MCF 10A (cell line): Measurements from ENCODE around the gene GTPBP3. TPM values are rescaled to one million over a fixed set of nuclear protein-coding genes. Genes with fewer than 3 reads are reported as not detected.

Experiments used
- BruUV-seq: library from RNA; stranded (reverse); fragments of 400-500 nt; replicated peaks from 2 replicates; lab custom pipeline; 2021; lab: Mats Ljungman, UMichigan
- CTCF ChIA-PET: fragments of 300-600 bp; sonication (Branson Sonifier 250); formaldehyde crosslinking; extraction: SDS; loops from one replicate; lab custom pipeline; 2021; ENCODE audit warnings: antibody characterized with exemption, inconsistent platforms; lab: Yijun Ruan, JAX
- POLR2A ChIA-PET: fragments of 300-600, 350-650 bp; sonication (Branson Sonifier 250); formaldehyde crosslinking; extraction: SDS; loops from one replicate; lab custom pipeline; 2020; ENCODE audit warnings: antibody characterized with exemption, inconsistent platforms; lab: Yijun Ruan, JAX
- DNase-seq: peaks from one replicate; pipeline ENCODE4 v3.0.0-alpha.2; 2018; ENCODE audit not compliant: unreplicated experiment
- H3K27ac Mint-ChIP-seq: one replicate; pipeline ENCODE4 v1.8.0; 2022; ENCODE audit warnings: mild to moderate bottlenecking, low read depth, mixed read lengths; ENCODE audit not compliant: unreplicated experiment
- H3K27me3 Mint-ChIP-seq: one replicate; pipeline ENCODE4 v1.8.0; 2022; ENCODE audit warnings: mixed read lengths; ENCODE audit not compliant: insufficient read depth, unreplicated experiment
- H3K36me3 Mint-ChIP-seq: one replicate; pipeline ENCODE4 v1.8.0; 2022; ENCODE audit warnings: mild to moderate bottlenecking, moderate library complexity, mixed read lengths; ENCODE audit not compliant: insufficient read depth, unreplicated experiment
- H3K4me1 Mint-ChIP-seq: one replicate; pipeline ENCODE4 v1.8.0; 2022; ENCODE audit warnings: mixed read lengths; ENCODE audit not compliant: insufficient read depth, unreplicated experiment
- H3K4me3 Mint-ChIP-seq: one replicate; pipeline ENCODE4 v1.8.0; 2022; ENCODE audit warnings: mild to moderate bottlenecking, moderate library complexity, mixed read lengths; ENCODE audit not compliant: unreplicated experiment
- H3K9me3 Mint-ChIP-seq: one replicate; pipeline ENCODE4 v1.8.0; 2022; ENCODE audit warnings: mixed read lengths; ENCODE audit not compliant: unreplicated experiment
- intact Hi-C: fragments of 100-400 bp; cut with micrococcal nuclease; formaldehyde crosslinking; loops from 2 replicates; pipeline ENCODE4 v1.14.1; 2022
- total RNA-seq: library from RNA; stranded (reverse); gene quantifications from 2 replicates; pipeline ENCODE4 v1.2.3, GENCODE V29; 2022
- TF ChIP-seq, protein P1 (sequence below): fragments of 200-600 bp; IDR thresholded peaks from one replicate; pipeline ENCODE4 v1.8.0; 2022; ENCODE audit warnings: antibody characterized with exemption, mild to moderate bottlenecking; ENCODE audit not compliant: unreplicated experiment

GTPBP3 gene
- total RNA-seq, 1 experiment from 2014 or later: 27.9 TPM

- Mint-ChIP-seq H3K27ac (peak within 1 kb of the TSS; percentile 73), H3K4me3 (peak within 1 kb of the TSS; percentile 88), H3K36me3 (peaks cover 27% of the 10 kb centered on the region), H3K27me3 (no peaks in the 10 kb centered on the region), H3K4me1 (peaks cover 38% of the 10 kb centered on the region), H3K9me3 (no peaks in the 10 kb centered on the region)
- TSS peak; percentile 55 for BruUV-seq
- TF ChIP-seq, protein P1, sequence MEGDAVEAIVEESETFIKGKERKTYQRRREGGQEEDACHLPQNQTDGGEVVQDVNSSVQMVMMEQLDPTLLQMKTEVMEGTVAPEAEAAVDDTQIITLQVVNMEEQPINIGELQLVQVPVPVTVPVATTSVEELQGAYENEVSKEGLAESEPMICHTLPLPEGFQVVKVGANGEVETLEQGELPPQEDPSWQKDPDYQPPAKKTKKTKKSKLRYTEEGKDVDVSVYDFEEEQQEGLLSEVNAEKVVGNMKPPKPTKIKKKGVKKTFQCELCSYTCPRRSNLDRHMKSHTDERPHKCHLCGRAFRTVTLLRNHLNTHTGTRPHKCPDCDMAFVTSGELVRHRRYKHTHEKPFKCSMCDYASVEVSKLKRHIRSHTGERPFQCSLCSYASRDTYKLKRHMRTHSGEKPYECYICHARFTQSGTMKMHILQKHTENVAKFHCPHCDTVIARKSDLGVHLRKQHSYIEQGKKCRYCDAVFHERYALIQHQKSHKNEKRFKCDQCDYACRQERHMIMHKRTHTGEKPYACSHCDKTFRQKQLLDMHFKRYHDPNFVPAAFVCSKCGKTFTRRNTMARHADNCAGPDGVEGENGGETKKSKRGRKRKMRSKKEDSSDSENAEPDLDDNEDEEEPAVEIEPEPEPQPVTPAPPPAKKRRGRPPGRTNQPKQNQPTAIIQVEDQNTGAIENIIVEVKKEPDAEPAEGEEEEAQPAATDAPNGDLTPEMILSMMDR: no peak
- ChIA-PET CTCF (interaction anchor here (0.6 to 2.0 kb wide), 7 partner anchors 12 to 545 kb away, joined by 3 to 8 read pairs (median 3); no protein-coding TSS in a partner anchor), POLR2A (interaction anchor here (0.6 to 10.5 kb wide), 23 partner anchors 8 to 634 kb away, joined by 3 to 152 read pairs (median 4); partner anchors contain the start of genes ANO8, BABAM1, GTPBP3 and USE1)
- intact Hi-C loops: loop anchor here (1.0 kb wide), 1 partner anchor 8 kb away; no protein-coding TSS in a partner anchor
- DNase-seq: peak; percentile 100
These were observed 28.0 kb upstream of the GTPBP3 start, which contains the start of gene DDA1 for GRCh38 chr19:17309198-17309964. TSS of gene DDA1 (plus strand) at chr19:17309563. CDS start at chr19:17309655, 92 bp downstream.

DNA sequence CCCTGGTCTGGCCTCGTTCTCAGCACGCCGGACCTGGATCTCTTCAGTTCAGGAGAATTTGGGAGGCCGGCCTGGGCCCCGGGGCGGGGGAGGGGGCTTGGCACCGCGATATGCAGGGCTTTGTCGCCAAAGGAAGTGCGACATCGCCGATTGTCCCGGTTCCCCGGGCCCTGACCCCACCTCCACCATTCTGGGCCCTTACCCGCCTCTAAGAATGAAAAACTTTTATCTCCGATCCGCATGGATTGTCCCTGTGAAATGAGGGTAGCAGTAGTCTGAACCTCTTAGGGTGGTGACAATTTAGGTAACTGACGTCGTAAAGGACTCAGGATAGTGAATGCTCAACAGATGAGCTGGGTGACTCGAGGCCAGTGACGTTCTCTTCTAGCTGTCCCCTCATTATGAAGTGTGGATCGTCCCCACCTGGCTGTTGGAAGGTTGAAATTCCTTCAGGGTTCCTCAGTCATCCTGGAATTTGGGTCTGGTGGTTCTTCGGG lies 27.3 kb upstream of the GTPBP3 start:
- no peaks in the 10 kb centered on the region for H3K27me3 Mint-ChIP-seq
- intact Hi-C loops: loop anchor here (1.0 kb wide), 1 partner anchor 7 kb away; no protein-coding TSS in a partner anchor
- peak overlapping the region; percentile 73 for H3K27ac Mint-ChIP-seq
- peak overlapping the region; percentile 88 for H3K4me3 Mint-ChIP-seq
- peaks cover 31% of the 10 kb centered on the region for H3K4me1 Mint-ChIP-seq
- no peaks in the 10 kb centered on the region for H3K9me3 Mint-ChIP-seq
- no TSS peak for BruUV-seq
- CTCF ChIA-PET: interaction anchor here (0.6 to 2.0 kb wide), 4 partner anchors 17 to 157 kb away, joined by 3 to 8 read pairs (median 6); no protein-coding TSS in a partner anchor
- TF ChIP-seq, protein P1: no peak
- POLR2A ChIA-PET: interaction anchor here (0.6 to 10.5 kb wide), 10 partner anchors 11 to 550 kb away, joined by 3 to 152 read pairs (median 4); partner anchors contain the start of genes ANO8 and GTPBP3
- peaks cover 27% of the 10 kb centered on the region for H3K36me3 Mint-ChIP-seq
- no peak for DNase-seq

DNA sequence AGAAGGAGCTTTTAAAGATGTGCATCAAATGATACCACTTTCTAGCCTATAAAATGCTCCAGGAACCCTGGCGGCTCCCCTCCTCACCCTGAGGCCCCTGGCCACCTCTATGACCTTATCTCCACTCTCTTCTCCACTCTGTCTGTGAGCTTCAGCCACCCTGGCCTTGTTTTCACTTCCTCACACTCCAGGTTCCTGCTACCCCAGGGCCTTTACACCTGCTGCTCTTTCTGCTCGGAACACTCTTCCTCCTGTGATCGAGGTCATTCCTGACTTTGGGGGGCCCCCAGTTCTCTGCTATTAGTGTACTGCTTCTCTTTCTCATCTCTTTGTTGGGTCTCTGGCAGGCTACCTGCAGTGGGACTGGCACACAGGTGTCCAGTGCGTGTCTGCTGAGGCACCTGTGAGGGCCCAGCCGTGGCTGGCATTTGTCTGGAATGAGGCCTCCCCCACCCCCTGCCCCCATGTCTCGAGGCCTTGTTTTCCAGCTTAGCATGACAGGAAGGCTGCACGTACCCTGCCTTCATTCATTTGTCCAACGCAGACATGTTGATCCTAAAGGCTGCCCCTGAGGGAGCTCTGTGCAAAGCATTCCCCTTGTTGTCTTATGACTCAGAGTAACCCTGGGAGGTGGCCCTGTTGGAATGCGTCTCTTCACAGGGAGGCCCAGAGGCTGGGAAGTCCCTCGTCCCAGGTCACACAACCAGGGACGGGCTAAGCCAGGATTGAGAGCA lies 25.7 kb upstream of the GTPBP3 start:
- peaks cover 19% of the 10 kb centered on the region for H3K36me3 Mint-ChIP-seq
- peak; percentile 83 for DNase-seq
- H3K4me1 Mint-ChIP-seq: peaks cover 29% of the 10 kb centered on the region
- peak overlapping the region; percentile 52 for H3K27ac Mint-ChIP-seq
- BruUV-seq: no TSS peak
- TF ChIP-seq, protein P1: no peak
- ChIA-PET POLR2A (interaction anchor here (0.7 to 10.5 kb wide), 4 partner anchors 8 to 68 kb away, joined by 3 to 152 read pairs (median 4); partner anchors contain the start of genes ABHD8, ANO8 and GTPBP3), CTCF (interaction anchor here (0.6 kb wide), 2 partner anchors 14 to 19 kb away, joined by 3 read pairs; no protein-coding TSS in a partner anchor)
- peak overlapping the region; percentile 57 for H3K4me3 Mint-ChIP-seq
- intact Hi-C loops: no loop called here
- no peaks in the 10 kb centered on the region for H3K9me3 Mint-ChIP-seq
- H3K27me3 Mint-ChIP-seq: no peaks in the 10 kb centered on the region
